GM18499 (cell line): ENCODE results near the gene BICDL2.
"Not testable (repeated sequence)": the region's sequence is repeated elsewhere in the genome, so short reads cannot be mapped to it uniquely, and the experiment has no call there.

Experiments used
- ATAC-seq: cut with Tn5 transposase; IDR thresholded peaks from one replicate; pipeline ENCODE4 v1.9.1; 2021; ENCODE audit warnings: moderate number of reproducible peaks; ENCODE audit not compliant: insufficient read depth, unreplicated experiment

BICDL2 gene, protein sequence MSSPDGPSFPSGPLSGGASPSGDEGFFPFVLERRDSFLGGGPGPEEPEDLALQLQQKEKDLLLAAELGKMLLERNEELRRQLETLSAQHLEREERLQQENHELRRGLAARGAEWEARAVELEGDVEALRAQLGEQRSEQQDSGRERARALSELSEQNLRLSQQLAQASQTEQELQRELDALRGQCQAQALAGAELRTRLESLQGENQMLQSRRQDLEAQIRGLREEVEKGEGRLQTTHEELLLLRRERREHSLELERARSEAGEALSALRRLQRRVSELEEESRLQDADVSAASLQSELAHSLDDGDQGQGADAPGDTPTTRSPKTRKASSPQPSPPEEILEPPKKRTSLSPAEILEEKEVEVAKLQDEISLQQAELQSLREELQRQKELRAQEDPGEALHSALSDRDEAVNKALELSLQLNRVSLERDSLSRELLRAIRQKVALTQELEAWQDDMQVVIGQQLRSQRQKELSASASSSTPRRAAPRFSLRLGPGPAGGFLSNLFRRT

DNA sequence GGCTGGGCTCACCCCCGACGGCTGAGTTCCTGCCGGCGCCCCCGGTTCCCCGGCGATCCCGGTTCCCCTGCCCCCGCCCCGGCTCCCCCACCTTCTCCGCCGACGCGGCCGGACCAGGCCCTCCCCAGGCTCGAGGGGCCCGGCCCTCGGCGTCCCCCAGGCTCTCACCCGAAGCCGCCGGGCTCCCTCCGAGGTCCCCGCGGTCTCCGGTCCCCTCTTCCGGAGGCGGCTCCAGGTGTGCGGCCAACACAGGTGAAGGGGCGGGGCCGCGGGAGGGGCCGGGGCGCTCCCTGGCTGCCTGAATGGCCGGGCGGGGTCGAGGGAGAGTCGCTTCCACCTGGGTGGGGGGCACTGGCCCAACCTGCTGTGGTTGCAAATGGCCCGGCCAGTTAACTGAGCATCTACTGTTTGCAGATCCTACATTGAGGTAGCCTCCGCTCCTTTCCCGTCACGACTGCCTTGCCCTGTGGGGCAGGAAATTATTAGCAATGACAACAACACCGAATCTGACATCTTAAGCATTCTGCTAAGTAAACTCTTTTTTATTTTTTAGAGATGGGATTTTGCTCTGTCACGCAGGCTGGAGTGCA is at the start of gene BICDL2:
Gene BICDL2 (minus strand): TSS at position 219 of the 590 bp plus-strand sequence. CDS start 1,448 bp downstream, outside the sequence.
- no peak for ATAC-seq

DNA sequence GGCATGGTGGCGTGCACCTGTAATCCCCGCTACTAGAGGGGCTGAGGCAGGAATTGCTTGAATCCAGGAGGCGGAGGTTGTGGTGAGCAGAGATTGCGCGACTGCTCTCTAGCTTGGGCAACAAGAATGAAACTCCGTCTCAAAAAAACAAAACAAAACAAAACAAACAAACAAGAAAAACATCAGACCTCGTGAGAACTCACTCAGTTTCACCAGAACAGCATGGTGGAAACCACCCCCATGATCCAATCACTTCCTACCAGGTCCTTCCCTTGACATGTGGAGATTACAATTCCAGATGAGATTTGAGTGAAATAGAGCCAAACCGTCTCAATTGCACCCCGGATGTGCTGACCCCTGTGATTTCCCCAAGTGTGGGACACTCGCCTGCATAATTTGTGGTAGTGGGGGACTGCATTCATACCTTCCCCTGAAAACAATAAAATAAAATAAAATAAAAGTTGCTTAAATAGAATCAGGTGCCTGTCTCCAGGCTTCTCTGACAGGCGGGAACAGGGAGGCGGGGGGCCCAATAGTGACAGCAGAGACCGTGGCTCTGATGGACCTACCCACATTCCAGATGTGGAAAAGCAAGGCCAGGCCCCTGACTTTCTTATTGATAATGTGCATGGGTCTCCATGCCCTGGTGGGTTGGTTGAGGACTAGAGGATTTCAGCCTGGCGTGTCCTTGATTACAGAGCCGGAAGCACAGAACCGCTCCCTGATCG is 49.3 kb upstream of the BICDL2 start:
- no peak for ATAC-seq

DNA sequence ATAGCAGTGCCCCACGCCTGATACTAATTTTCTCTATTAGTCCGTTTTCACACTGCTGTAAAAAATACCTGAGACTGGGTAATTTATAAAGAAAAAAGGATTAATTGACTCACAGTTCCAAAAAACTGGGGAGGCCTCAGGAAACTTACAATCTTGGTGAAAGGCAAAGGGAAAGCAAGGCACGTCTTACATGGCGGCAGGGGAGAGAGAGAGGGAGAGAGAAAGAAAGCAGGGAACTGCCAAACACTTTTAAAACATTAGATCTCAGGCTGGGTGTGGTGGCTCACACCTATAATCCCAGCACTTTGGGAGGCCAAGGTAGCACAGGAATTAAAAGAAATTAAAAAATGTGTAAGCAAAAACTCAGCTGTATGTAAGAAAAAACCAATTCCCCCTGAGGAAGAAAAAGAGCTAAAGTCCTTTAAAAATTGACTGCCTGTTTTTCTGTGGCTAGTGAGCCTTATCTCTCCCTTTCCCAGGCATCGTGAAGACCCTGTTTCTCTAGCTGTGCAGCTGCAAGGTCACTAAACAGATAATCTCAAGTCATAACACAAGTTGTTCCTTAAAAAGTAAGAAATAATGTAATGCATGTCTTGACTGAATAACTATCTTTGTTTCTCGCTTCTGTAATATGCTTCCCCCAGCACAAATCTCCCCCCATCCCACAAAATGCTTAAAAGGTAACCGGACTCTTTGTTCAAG is 48.4 kb upstream of the BICDL2 start:
- no peak for ATAC-seq

DNA sequence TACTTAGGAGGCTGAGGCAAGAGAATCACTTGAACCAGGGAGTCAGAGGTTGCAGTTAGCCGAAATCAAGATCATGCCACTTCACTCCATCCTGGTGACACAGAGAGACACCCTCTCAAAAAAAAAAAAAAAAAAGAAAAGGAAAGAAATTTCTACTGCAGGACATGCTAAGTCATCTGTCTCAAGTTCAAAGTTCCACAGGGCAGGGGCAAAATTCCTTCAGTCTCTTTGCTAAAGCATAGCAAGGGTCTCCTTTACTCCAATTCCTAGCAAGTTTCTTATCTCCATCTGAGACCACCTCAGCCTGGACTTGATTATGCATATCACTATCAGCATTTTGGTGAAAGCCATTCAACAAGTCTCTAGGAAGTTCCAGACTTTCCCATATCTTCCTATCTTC is 47.7 kb upstream of the BICDL2 start:
- ATAC-seq = no peak

DNA sequence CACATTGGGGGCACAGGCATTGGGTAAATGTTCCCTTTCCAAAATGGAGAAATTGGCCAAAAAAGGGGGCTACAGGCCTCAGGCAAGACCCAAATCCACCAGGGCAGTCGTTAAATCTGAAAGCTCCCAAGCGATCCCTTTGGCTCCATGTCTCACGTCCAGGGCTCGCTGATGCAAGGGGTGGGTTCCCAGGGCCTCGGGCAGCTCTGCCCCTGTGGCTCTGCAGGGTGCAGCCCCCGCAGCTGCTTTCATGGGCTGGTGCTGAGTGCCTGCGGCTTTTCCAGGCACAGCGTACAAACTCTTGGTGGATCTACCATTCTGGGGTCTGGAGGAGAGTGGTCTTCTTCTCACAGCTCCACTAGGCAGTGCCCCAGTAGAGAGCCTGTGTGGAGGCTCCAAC is 46.7 kb upstream of the BICDL2 start:
- ATAC-seq = not testable (repeated sequence)

DNA sequence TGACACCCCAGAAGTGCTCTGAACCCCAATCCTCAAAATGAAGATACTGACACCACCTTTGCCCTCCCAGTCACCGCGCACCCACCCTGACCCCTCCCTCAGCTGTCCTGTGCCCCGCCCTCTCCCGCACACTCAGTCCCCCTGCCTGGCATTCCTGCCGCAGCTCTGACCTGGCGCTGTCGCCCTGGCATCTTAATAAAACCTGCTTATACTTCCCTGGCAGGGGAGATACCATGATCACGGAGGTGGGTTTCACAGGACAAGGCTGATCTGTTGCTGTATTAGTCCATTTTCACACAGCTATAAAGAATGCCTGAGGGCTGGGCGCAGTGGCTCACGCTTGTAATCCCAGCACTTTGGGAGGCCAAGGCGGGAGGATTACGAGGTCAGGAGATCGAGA is 45.2 kb upstream of the BICDL2 start:
- ATAC-seq = not testable (repeated sequence)

DNA sequence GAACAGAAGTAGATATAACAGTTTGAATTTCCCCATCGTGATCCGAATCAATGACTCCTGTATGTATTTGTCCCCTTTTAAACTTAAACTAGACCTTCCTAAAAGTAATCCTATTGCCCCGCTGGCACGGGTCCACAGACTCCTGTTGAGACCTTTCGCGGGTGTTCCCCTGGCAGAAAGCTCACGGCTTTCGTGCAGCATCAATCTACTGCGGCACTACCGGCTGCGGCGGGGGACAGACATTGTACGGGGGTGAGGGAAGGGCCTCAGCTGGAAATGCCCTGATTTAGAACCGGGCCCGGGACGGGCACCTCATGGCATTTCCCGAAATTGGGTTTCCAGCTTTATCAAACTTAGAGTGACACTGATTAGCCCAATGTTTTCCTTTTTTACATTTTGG is 43.3 kb upstream of the BICDL2 start:
- no peak for ATAC-seq

DNA sequence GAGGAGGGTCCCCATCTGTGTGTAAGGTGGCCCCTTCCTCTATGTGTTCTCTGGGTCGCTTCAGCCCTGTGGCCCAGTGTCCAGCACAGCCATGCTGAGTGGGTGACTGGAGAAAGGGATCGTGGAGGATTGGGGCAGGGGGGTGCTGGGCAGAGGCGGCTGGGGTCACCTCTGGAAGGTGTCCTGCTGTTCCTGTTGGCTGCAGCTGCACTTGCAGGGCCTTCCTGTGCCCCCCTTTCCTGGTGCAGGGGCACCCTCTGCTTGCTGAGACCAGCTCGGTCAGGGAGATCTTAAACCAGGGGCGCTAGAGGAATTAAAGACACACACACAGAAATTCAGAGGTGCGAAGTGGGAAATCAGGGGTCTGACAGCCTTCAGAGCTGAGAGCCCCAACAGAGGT is 39.8 kb upstream of the BICDL2 start:
- no peak for ATAC-seq

DNA sequence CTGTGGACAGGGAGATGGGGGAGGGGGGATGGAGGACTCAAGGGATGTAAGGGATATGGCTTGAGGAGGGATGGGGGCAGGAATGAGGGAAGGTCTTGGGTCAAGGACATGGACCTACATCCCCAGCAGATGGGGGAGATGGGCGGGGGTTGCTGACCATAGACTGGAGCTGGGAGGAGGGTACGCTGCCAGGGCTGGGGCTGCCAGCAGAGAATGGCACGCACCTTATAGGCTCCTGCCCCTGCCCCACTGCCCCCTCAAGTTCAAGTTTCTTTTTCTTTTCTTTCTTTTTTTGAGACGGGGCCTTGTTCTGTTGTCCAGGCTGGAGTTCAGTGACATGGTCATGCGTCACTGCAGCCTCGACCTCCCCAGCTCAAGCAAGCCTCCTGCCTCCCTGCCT is 39.2 kb upstream of the BICDL2 start:
- not testable (repeated sequence) for ATAC-seq

DNA sequence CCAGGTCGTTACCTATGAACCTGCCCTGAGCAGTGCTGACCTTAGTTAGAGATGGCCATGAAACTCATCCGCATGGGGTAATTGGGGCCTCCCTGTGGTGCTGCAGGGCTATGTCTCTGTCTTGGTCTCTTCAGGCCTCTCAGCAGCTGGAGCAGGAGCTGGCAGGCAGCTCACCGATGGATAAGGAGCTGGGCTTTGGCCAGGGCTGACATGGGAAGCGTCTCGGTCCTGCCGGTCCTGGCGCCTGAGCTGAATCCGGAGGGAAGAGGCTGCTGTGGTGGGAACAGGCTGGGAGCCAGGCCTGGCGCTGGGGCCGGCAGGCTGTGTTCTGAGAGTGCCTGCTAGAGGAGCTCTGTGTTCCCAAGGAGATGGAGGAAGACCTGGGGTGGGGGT is 38.8 kb upstream of the BICDL2 start:
- no peak for ATAC-seq

DNA sequence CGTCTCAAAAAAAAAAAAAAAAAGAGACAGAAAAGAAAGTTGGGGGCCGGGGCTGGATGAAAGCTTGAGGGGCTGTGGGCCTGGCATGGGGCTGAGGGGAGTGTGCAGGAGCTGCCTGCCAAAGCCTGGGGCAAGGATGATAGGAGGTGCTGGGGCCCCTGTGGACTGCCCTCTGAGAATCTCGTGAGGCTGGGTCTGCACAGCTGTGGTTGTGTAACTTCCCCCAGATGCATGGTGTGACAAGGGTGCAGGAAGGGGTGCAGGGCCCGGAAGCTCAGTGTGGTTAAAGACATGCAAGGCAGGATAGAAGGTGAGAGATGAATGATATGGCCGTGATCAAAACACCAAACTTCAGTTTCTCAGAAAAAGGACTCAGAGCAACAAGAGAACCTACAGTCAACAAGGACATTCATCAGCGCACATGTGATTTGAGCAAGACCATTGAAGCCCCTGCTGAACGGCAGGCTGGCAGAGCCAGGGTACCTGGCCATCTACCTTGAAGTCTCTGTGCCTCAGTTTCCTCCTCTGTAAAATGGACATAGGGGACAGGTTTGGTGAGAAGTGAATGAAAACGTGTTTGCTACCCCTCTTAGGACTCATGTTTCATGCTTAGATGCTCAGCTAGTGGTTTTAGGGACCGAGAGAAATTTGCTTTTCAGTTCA is 38.2 kb upstream of the BICDL2 start:
- ATAC-seq = no peak

DNA sequence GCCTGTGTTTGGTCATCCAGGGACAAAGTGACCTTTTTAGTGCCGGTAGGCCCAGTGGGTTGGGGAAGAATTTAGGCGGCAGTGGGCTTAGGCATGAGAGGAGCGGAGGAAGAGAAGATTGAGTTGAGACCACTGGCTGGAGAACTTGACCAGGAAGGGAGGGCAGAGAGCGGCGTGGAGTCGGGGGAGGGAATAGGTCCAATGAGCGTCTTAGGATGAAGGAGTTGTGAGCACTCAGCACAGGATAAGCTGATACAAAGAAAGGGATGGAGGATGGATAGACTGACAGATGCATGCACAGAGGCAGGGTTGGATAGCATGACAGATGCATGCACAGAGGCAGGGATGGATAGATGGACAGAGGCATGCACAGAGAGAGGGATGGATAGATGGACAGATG is 36.7 kb upstream of the BICDL2 start:
- no peak for ATAC-seq

DNA sequence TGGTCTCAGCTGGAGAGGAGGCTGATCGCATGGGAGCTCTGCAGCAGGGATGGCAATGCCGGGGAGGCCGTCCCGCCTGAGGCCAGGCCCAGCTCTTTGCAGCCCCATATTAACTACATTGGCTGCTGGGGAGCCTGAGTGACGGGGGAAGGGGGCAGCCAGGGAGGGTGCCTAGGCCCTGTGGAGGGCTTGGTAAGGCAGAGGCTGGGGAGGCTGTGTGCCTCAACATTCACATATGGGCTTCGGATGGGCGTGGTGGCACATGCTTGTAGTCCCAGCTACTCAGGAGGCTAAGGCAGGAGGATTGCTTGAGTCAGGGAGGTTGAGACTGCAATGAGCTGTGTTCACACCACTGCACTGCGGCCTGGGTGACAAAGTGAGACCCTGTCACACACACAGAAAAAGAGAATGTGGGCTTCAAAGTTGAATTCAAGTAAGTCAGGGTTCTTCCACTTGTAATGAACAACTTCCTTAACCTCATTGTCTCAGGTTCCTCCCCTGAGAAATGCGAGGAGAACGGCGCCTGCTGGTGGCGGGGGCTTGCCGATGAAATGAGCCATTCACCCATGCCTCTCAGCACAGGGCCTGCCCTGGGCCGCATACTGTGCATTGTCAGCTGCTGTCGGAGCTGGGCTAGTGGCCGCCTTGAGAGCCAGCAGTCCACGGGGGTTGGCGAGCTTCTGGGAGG is 36.0 kb upstream of the BICDL2 start:
- ATAC-seq = not testable (repeated sequence)

DNA sequence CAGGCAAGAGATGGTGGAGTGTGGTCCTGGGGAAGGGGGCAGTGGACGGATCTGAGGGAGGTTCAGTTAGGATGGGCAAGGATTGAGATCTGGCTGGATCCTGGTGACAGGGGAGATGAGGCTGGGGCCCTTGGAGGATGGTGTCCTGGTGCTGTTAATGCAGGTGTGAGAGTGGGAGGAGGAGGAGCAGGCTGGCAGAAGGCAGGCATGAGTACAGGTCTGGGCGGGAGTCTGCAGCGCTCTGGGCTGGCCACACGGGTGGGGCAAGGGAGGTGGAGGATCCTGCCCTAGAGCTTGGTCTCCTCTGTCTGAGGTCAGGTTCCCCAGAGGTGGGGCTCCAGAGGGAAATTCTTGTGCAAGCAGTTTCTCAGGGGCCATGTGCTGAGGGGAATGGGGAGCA is 35.4 kb upstream of the BICDL2 start:
- ATAC-seq = not testable (repeated sequence)

DNA sequence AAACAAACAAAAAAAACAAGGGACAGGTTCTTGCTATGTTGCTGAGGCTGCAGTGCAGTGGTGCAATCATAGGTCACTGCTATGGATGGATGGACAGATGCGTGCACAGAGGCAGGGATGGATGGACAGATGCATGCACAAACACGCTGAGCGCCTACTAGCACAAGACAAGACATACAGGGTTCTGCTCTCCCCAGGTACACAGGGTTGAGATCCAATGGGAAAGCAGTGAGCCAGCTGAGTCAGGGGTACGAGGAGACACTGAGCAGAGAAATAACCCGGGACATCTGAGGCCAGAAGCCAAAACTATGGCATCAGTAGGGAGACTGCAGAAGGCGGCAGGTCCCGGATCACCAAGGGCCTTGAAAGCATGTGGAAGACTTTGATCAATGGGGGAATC is 34.9 kb upstream of the BICDL2 start:
- ATAC-seq = no peak

DNA sequence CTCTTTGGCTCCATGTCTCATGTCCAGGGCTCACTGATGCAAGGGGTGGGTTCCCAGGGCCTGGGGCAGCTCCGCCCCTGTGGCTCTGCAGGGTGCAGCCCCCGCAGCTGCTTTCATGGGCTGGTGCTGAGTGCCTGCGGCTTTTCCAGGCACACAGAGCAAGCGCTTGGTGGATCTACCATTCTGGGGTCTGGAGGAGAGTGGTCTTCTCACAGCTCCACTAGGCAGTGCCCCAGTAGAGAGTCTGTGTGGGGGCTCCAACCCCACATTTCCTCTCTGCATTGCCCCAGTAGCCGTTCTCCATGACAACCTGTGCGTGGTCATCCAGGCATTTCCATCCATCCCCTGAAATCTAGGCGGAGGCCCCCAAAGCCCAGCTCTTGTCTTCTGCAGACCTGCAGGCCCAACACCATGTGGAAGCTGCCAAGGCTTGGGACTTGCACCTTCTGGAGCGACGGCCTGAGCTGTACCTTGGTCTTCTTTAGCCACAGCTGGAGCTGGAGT is 33.9 kb upstream of the BICDL2 start:
- ATAC-seq = no peak

DNA sequence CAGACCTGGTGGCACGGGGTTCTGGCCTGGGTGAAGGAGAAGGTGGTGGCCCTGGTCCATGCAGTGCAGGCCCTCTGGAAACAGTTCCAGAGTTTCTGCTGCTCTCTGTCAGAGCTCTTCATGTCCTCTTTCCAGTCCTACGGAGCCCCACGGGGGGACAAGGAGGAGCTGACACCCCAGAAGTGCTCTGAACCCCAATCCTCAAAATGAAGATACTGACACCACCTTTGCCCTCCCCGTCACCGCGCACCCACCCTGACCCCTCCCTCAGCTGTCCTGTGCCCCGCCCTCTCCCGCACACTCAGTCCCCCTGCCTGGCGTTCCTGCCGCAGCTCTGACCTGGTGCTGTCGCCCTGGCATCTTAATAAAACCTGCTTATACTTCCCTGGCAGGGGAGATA is 32.4 kb upstream of the BICDL2 start:
- ATAC-seq = not testable (repeated sequence)

DNA sequence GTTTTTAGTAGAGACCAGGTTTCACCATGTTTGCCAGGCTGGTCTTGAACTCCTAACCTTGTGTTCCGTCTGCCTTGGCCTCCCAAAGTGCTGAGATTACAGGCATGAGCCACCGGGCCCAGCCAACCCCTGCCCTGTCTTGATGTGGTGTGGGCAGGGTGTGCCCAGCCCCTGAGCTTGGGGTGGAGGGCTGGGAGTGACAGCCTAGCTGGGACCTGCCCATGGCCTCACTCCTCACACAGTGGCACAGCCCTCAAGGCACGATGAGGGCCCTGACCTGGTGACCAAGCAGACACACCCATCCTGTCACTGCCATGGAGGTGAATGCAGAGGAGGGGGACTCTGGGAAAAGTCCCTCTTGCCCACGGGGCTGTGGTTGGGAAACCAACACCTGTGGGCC is 31.7 kb upstream of the BICDL2 start:
- ATAC-seq = no peak

DNA sequence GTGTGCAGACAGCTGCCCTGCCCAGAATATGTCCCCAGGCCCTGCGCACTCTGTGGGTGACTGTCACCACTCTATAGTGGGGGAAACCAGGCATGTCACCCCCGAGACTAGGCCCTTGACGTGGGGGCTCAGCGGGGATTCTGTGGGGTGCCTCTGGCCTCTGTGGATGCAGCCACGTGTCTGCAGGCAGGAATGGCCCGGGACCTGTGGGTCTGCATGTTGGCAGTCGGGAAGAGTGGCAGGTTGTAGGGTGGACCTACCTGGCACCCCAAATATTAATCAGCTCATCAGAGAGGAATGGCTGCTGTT is 29.6 kb upstream of the BICDL2 start:
- no peak for ATAC-seq
